HepG2 (cell line): ENCODE results near the gene PRSS21. TPM values are rescaled to one million over a fixed set of nuclear protein-coding genes. Genes with fewer than 3 reads are reported as not detected.
A peak's percentile ranks its signal among the peaks of the same experiment; 100 is the strongest.

Experiments used
- ATAC-seq: fragments of 200-7000 bp; cut with Tn5 transposase; 3 replicates; pipeline ENCODE4 v1.9.1; 2020; ENCODE audit warnings: mild to moderate bottlenecking, moderate library complexity
- BruUV-seq: library from RNA; stranded (reverse); fragments of 400-500 nt; replicated peaks from 2 replicates; lab custom pipeline; 2021; lab: Mats Ljungman, UMichigan
- CTCF ChIA-PET: fragments of 300-600 bp; formaldehyde crosslinking; extraction: SDS; loops from one replicate; lab custom pipeline; 2021; ENCODE audit warnings: low total read pairs, inconsistent platforms, low intra/inter-chr PET ratio; lab: Yijun Ruan, JAX
- POLR2A ChIA-PET: fragments of 350-600 bp; sonication (Branson Sonifier 250); formaldehyde crosslinking; loops from one replicate; lab custom pipeline; 2020; ENCODE audit warnings: antibody characterized with exemption, inconsistent platforms; lab: Yijun Ruan, JAX
- DNase-seq: peaks from one replicate; pipeline ENCODE4 v3.0.0-alpha.2; 2015; ENCODE audit warnings: low spot score
- FAIRE-seq: peaks from 3 replicates; lab custom pipeline; 2011; peaks lifted over from hg19 to GRCh38; lab: Jason Lieb, UNC
- H2AFZ ChIP-seq: one replicate; pipeline ENCODE4 v1.6.1; 2011; ENCODE audit warnings: low read length, inconsistent platforms
- H3K27ac ChIP-seq: fragments of 300-600 bp; 3 replicates; pipeline ENCODE4 v1.8.0; 2011; ENCODE audit warnings: mixed run types, mild to moderate bottlenecking, mixed read lengths, low read length, inconsistent platforms; ENCODE audit not compliant: insufficient read depth; ENCODE audit errors: extremely low read length
- H3K27me3 ChIP-seq, 2 experiments: fragments of 200-600 bp in 1 of 2; 2 replicates in 1 of 2; 3 replicates in 1 of 2; pipeline versions ENCODE4 v1.6.0 to v1.8.0; 2011; ENCODE audit warnings: low read length in 2 of 2, mild to moderate bottlenecking in 2 of 2, moderate library complexity in 2 of 2, inconsistent platforms in 1 of 2; ENCODE audit not compliant: insufficient read depth in 2 of 2, control insufficient read depth in 1 of 2
- H3K36me3 ChIP-seq, 2 experiments: fragments of 200-600 bp in 1 of 2; replicated peaks in 1 of 2; 2 replicates in 1 of 2; 3 replicates in 1 of 2; pipeline versions ENCODE4 v1.5.1 to v1.8.0; 2011; ENCODE audit warnings: low read length in 2 of 2, inconsistent platforms in 1 of 2; ENCODE audit not compliant: insufficient read depth in 2 of 2, control insufficient read depth in 1 of 2
- H3K4me1 ChIP-seq: 2 replicates; pipeline ENCODE4 v1.5.1; 2012; ENCODE audit warnings: low read length, inconsistent platforms; ENCODE audit not compliant: insufficient read depth
- H3K4me2 ChIP-seq: 2 replicates; pipeline ENCODE4 v1.6.0; 2011; ENCODE audit warnings: low read depth, low read length, inconsistent platforms
- H3K4me3 ChIP-seq, 3 experiments: fragments of 200-600 bp in 1 of 3; sonication (generic), shearing (Covaris generic) in 1 of 3; replicated peaks in 1 of 3; 2 replicates each; pipeline ENCODE4 v1.5.1; 2011 to 2016; ENCODE audit warnings: low read length in 3 of 3, inconsistent platforms in 2 of 3, low read depth in 2 of 3, mild to moderate bottlenecking in 2 of 3, control low read depth in 1 of 3, mixed read lengths in 1 of 3; ENCODE audit not compliant: insufficient read depth in 1 of 3
- H3K79me2 ChIP-seq: one replicate; pipeline ENCODE4 v1.6.1; 2011; ENCODE audit warnings: low read length, inconsistent platforms; ENCODE audit not compliant: insufficient read depth
- H3K9ac ChIP-seq: 2 replicates; pipeline ENCODE4 v1.6.0; 2011; ENCODE audit warnings: mild to moderate bottlenecking, low read depth, low read length, inconsistent platforms; ENCODE audit not compliant: insufficient read depth
- H3K9me3 ChIP-seq: 2 replicates; pipeline ENCODE4 v1.5.1; 2012; ENCODE audit warnings: mild to moderate bottlenecking, low read length
- H4K20me1 ChIP-seq: 2 replicates; pipeline ENCODE4 v1.6.0; 2011; ENCODE audit warnings: inconsistent platforms, mild to moderate bottlenecking, low read length, moderate library complexity; ENCODE audit not compliant: insufficient read depth
- EEA1 ChIP-seq: sonication (generic); formaldehyde crosslinking; IDR thresholded peaks from 2 replicates; pipeline ENCODE4 v1.5.1; 2020; ENCODE audit warnings: mild to moderate bottlenecking, missing genetic modification reagents, borderline replicate concordance
- GPBP1L1 ChIP-seq: sonication (generic); formaldehyde crosslinking; IDR thresholded peaks from 2 replicates; pipeline ENCODE4 v1.5.0; 2020; ENCODE audit warnings: mild to moderate bottlenecking, missing genetic modification reagents
- KLF11 ChIP-seq: IDR thresholded peaks from 2 replicates; pipeline ENCODE4 v1.6.1; 2016; ENCODE audit warnings: missing compliant biosample characterization
- MYC ChIP-seq: sonication (generic); formaldehyde crosslinking; IDR thresholded peaks from 2 replicates; pipeline ENCODE4 v1.9.0; 2021; ENCODE audit warnings: missing genetic modification reagents, borderline replicate concordance
- SIN3B ChIP-seq: fragments of 150-350 bp; IDR thresholded peaks from 2 replicates; pipeline ENCODE4 v1.6.1; 2014; ENCODE audit warnings: low read length
- SRF ChIP-seq: IDR thresholded peaks from 2 replicates; pipeline ENCODE4 v1.6.1; 2011; ENCODE audit warnings: mild to moderate bottlenecking, low read depth, low read length, moderate library complexity
- WGBS: methylation state at CpG from one replicate; pipeline ENCODE4 v1.1.6; 2017; ENCODE audit warnings: low lambda C conversion rate; 5-methylcytosine and 5-hydroxymethylcytosine counted together
- in situ Hi-C: cut with HindIII; loops from 2 replicates; pipeline ENCODE4 v1.10.0; 2017; ENCODE audit warnings: low pct_unique_long_range_greater_than_20kb; ENCODE audit not compliant: extremely low pct_ligation_motif_present
- intact Hi-C: fragments of 100-400 bp; cut with micrococcal nuclease; formaldehyde crosslinking; loops from one replicate; pipeline ENCODE4 v1.10.0; 2022; ENCODE audit not compliant: unreplicated experiment
- polyA plus RNA-seq, 8 experiments: library from polyadenylated mRNA; depleted of rRNA in 3 of 8; stranded (reverse) in 7 of 8; unstranded in 1 of 8; fragments of >200 nt; fragmentation: Illumina TruSeq in 4 of 8; extraction: Trizol in 4 of 8; gene quantifications; 2 replicates each; pipeline versions ENCODE4 v1.2.1 to v1.2.3, GENCODE V29; 2011 to 2016; ENCODE audit warnings: low read depth in 4 of 8, missing spikeins in 1 of 8, mixed read lengths in 1 of 8; ENCODE audit not compliant: insufficient read depth in 1 of 8
- total RNA-seq, 5 experiments: library from RNA; depleted of rRNA; stranded (reverse); fragments of >200 nt; fragmentation: Illumina TruSeq; extraction: Trizol; gene quantifications; 2 replicates each; pipeline ENCODE4 v1.2.3, GENCODE V29; 2016; ENCODE audit warnings: low read depth in 1 of 5
- TF ChIP-seq, protein P1 (sequence below): sonication (generic); formaldehyde crosslinking; IDR thresholded peaks from 2 replicates; pipeline ENCODE4 v1.4.0; 2020; ENCODE audit warnings: missing genetic modification reagents
- TF ChIP-seq, protein P2 (sequence below): sonication (generic); formaldehyde crosslinking; IDR thresholded peaks from 2 replicates; pipeline ENCODE4 v1.9.0; 2021; ENCODE audit warnings: mild to moderate bottlenecking, missing genetic modification reagents

PRSS21 gene
- total and polyA plus RNA-seq, 2 of the 13 experiments (the other 11 are each of a cell fraction or from before 2014, with no cell fraction given): not detected

DNA sequence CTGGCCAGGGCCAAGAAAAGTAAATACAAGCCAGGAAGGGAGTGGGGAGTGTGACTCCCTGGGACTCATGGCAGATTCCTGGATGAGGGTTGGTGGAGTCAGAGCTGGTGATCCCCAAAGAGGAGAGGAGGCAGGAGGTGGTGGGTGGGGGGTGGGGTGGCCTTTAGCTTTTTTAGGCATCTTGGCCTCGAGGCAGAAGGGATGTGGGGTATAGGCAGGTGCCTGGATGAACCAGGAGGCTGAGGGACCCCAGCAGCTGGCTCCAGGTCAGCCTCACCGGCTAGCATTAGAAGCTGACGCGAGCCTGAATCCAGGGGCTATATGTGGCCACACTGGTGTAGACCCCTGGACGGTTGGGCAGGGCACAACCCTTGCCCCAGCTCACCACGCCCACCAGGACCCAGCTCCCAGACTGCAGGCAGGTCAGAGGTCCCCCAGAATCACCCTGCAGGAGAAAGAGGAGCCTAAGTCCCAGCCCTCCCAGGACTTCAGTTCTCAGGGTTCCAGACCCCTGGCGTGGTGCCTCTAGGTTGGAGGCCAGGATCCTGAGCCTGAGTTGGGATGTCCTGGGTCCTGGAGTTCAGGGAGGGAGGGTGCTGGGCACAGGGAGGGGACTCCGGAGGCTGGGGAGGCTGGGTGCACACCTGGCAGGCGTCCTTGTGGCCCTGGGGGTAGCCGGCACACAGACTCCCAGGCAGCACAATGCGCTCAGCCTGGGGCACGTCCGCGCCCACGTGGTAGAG, 32.5 kb upstream of the PRSS21 start:
- no peaks in the 10 kb centered on the region for H3K36me3 ChIP-seq
- FAIRE-seq (no peak), DNase-seq (no peak), ATAC-seq (no peak; the same call in 2 of the 3 replicates)
- BruUV-seq: no TSS peak
- ChIA-PET POLR2A (interaction anchor here (1.1 kb wide), 1 partner anchor 7 kb away, joined by 3 read pairs; no protein-coding TSS in a partner anchor), CTCF (no interaction called here)
- H3K27ac ChIP-seq: no peak overlapping the region
- WGBS: 80% methylated on average over 1 of the region's 15 CpGs
- no peaks in the 10 kb centered on the region for H3K79me2 ChIP-seq
- H4K20me1 ChIP-seq: no peaks in the 10 kb centered on the region
- peaks cover 4 to 60% of the 10 kb centered on the region in 2 experiments; a peak in 4 of 5 replicates for H3K27me3 ChIP-seq
- H3K4me1 ChIP-seq: peaks cover 18% of the 10 kb centered on the region
- peak overlapping the region in 1 of 3 experiments; percentile 19; a peak in 1 of 6 replicates for H3K4me3 ChIP-seq
- in situ Hi-C loops (loop anchor here (5.0 kb wide), 1 partner anchor 43 kb away; no protein-coding TSS in a partner anchor), intact Hi-C loops (no loop called here)
- H2AFZ ChIP-seq: no peak overlapping the region
- TF ChIP-seq, protein P1, sequence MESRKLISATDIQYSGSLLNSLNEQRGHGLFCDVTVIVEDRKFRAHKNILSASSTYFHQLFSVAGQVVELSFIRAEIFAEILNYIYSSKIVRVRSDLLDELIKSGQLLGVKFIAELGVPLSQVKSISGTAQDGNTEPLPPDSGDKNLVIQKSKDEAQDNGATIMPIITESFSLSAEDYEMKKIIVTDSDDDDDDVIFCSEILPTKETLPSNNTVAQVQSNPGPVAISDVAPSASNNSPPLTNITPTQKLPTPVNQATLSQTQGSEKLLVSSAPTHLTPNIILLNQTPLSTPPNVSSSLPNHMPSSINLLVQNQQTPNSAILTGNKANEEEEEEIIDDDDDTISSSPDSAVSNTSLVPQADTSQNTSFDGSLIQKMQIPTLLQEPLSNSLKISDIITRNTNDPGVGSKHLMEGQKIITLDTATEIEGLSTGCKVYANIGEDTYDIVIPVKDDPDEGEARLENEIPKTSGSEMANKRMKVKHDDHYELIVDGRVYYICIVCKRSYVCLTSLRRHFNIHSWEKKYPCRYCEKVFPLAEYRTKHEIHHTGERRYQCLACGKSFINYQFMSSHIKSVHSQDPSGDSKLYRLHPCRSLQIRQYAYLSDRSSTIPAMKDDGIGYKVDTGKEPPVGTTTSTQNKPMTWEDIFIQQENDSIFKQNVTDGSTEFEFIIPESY (CRISPR knock-in tag): peak; percentile 40; the same call in 1 of the 2 replicates
- TF ChIP-seq MYC (CRISPR knock-in tag): no peak
- no peak for TF ChIP-seq SRF
- no peak for TF ChIP-seq SIN3B
- TF ChIP-seq, protein P2, sequence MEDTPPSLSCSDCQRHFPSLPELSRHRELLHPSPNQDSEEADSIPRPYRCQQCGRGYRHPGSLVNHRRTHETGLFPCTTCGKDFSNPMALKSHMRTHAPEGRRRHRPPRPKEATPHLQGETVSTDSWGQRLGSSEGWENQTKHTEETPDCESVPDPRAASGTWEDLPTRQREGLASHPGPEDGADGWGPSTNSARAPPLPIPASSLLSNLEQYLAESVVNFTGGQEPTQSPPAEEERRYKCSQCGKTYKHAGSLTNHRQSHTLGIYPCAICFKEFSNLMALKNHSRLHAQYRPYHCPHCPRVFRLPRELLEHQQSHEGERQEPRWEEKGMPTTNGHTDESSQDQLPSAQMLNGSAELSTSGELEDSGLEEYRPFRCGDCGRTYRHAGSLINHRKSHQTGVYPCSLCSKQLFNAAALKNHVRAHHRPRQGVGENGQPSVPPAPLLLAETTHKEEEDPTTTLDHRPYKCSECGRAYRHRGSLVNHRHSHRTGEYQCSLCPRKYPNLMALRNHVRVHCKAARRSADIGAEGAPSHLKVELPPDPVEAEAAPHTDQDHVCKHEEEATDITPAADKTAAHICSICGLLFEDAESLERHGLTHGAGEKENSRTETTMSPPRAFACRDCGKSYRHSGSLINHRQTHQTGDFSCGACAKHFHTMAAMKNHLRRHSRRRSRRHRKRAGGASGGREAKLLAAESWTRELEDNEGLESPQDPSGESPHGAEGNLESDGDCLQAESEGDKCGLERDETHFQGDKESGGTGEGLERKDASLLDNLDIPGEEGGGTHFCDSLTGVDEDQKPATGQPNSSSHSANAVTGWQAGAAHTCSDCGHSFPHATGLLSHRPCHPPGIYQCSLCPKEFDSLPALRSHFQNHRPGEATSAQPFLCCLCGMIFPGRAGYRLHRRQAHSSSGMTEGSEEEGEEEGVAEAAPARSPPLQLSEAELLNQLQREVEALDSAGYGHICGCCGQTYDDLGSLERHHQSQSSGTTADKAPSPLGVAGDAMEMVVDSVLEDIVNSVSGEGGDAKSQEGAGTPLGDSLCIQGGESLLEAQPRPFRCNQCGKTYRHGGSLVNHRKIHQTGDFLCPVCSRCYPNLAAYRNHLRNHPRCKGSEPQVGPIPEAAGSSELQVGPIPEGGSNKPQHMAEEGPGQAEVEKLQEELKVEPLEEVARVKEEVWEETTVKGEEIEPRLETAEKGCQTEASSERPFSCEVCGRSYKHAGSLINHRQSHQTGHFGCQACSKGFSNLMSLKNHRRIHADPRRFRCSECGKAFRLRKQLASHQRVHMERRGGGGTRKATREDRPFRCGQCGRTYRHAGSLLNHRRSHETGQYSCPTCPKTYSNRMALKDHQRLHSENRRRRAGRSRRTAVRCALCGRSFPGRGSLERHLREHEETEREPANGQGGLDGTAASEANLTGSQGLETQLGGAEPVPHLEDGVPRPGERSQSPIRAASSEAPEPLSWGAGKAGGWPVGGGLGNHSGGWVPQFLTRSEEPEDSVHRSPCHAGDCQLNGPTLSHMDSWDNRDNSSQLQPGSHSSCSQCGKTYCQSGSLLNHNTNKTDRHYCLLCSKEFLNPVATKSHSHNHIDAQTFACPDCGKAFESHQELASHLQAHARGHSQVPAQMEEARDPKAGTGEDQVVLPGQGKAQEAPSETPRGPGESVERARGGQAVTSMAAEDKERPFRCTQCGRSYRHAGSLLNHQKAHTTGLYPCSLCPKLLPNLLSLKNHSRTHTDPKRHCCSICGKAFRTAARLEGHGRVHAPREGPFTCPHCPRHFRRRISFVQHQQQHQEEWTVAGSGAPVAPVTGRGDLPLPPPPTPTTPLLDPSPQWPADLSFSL: no peak
- TF ChIP-seq GPBP1L1 (CRISPR knock-in tag): no peak
- TF ChIP-seq EEA1 (CRISPR knock-in tag): no peak
- TF ChIP-seq KLF11 (CRISPR knock-in tag): no peak
- H3K9ac ChIP-seq: no peak overlapping the region
- peak overlapping the region; percentile 42 for H3K4me2 ChIP-seq
- no peaks in the 10 kb centered on the region for H3K9me3 ChIP-seq
